Fibroblast of skin of right quadriceps (primary cell): ENCODE data around the gene ARMC9.
A peak's percentile ranks its signal among the peaks of the same experiment; 100 is the strongest.
"Not testable (repeated sequence)": the region's sequence is repeated elsewhere in the genome, so short reads cannot be mapped to it uniquely, and the experiment has no call there.

Experiments used
- DNase-seq: peaks from one replicate; pipeline ENCODE4 v3.0.0-alpha.2; 2013

ARMC9 gene

DNA sequence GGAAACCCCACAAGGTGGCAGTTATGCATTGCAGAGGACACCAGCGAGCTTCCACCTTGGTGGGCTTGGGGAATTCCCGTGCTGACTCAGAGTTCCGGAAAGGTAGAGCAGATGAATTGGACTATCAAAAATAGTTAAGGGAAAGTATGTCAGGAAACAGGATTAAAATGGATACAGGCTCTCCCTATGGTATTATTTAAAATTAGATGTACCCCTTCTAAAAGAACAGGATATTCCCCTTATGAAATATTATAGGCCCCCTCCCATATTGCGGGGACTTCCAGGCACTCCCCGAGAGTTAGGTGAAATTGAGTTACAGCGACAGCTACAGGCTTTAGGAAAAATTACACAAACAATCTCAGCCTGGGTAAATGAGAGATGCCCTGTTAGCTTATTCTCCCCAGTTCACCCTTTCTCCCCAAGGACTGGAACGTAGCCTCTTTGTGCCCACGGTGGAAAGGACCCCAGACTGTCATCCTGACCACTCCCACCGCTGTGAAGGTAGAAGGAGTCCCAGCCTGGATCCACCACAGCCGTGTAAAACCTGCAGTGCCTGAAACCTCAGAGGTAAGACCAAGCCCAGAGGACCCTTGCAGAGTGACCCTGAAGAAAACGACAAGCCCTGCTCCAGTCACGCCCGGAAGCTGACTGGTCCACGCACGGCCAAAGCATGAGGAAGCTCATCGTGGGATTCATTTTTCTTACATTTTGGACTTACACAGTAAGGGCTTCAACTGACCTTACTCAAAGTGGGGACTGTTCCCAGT is 207.4 kb downstream of the ARMC9 start:
- DNase-seq, result not testable (repeated sequence)

DNA sequence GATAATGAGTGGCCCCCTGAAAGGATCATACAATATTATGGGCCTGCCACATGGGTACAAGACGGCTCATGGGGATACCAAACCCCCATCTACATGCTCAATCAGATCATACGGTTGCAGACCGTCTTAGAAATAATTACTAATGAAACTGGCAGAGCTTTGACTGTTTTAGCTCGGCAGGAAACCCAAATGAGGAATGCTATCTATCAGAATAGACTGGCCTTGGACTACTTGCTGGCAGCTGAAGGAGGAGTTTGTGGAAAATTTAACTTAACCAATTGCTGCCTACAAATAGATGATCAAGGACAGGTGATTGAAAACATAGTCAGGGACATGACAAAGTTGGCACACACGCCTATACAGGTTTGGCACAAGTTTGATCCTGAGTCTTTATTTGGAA is 209.3 kb downstream of the ARMC9 start:
- DNase-seq, result not testable (repeated sequence)

DNA sequence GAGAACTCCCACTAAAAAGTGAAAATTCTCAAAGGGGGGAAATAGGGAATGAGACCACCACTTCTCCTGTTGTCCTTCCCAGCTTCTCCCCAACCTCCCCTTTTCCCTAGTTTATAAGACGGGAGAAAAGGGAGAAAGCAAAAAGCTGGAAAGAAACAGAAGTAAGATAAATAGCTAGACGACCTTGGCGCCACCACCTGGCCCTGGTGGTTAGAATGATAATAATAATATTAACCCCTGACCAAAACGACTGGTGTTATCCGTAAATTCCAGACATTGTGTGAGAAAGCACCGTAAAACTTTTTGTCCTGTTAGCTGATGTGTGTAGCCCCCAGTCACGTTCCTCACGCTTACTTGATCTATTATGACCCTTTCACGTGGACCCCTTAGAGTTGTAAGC is 209.9 kb downstream of the ARMC9 start:
- DNase-seq, result not testable (repeated sequence)

DNA sequence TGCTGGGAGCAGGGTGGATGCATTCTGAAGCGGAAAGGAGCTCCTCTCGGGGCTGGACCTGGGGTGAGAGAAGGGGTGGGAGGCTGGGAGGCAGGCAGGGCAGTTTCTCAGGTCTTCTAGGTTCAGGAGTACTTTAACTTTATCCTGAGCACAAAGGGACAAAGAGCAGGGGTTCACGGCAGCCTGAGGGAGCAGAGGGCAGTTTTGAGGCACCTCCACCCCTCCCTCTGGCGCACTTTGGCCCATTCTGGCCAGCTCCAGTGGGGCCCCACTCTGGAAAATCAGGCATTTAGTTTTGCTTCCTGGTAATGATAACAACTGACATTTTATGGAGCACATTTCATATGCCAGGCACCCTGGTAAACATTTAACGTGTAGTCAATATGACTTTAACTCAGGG is 211.3 kb downstream of the ARMC9 start:
- no peak for DNase-seq

DNA sequence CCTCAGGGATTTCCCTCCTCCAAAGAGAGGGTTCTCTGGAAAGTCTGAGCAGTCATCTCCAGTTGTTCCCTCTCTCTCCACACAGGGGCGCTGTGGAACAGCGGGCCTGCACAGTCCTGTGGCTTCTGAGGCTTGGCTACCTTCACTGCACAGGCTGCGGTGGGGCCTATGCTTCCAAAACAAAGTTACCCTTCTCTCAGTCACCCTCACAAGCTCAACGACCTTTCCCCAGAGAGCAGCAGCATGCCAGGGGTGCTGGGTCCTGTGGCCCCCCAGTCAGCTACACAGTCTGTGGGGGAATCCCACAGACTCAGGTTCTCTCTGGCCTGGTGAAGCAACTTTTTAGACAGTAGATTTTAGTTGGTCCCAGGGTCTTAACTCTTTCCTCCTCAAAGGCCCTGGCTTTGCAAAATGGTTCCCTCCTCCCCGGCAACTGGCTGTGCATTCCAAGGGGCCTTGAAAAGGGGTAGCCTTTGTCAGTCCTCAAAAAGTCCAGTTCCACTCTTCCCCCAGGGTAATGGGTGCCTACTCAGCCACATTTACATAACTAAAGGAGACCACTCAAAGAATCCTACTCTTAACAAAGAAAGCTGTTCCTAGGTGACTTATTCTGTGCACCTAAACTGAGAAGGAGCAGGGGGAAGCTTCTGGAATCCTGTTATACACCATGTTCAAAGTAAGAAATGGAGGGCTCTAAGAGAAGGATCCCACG is 212.0 kb downstream of the ARMC9 start:
- DNase-seq, result no peak

DNA sequence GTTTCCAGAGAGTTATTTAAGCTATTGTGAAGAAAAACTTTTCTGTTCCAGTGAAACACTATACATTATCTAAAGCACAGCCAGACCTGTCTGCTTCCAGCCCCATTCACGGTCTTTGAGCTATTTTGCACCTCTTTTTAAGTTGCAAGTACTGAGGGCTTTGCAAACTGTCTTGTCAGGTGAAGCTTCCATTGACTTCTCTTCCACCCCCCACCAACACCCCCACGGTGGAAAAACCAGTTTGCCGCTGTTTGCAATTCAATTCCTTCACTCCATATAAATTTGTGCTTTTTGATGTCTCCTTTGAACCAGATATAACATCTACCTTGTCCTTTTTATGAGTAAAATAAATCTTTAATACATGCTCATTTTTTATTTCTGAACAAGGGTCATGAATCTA is 212.8 kb downstream of the ARMC9 start:
- no peak for DNase-seq

DNA sequence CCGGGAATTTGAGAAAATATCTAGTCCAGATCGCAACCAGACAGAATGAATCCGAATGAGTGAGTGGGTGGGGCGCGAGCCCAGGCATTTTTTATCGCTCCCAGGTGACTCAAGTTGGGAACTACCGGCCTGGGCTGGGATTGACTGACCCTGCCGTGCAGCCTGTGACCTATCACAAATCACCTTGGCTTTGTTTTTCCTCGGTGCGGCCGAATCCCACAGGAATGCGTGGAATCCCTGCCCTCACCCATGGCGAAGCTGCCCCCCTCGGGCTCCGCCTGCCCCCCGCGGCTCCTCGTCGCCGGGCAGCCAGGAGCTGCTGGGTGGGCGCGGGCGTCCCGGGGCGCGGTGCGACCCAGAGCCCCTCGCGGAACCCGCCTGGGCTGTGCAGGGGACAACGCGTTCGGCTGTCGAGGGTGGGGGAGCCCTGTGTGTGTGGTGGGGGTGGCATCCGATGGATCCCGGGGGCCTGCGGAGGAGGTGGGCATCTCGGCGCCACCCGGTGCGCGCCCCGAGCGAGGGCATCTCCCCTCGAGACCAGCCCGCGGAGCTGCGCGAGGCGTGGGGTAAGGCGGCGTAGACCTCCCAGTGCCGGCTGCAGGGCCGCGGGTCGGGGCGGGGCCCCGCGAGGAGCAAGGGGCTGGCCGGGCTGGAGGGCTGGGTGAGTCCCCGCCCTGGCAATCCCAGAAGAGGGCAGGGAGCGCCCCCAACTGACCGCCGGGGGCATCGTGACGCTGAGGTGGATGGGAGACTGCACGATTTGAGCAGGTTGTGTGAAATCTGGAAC is 213.6 kb downstream of the ARMC9 start:
- DNase-seq, result peak; percentile 80

DNA sequence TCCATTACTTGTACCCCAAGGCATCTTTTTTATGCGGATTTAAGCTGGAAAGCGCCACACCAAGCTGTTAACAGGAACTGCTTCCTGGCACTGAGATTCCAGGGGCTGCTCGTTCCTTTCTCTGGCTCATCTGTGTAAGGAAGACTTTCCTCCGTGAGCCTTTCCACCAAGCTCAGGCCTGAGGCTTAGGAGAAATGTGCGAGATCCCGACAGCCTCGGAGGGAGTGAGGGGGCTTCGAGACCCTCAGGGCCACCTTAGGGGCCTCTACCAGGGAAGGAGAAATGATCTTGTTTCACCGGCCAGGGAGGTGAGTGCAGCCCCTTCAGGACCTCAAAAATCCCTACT is 214.2 kb downstream of the ARMC9 start:
- DNase-seq, result no peak

DNA sequence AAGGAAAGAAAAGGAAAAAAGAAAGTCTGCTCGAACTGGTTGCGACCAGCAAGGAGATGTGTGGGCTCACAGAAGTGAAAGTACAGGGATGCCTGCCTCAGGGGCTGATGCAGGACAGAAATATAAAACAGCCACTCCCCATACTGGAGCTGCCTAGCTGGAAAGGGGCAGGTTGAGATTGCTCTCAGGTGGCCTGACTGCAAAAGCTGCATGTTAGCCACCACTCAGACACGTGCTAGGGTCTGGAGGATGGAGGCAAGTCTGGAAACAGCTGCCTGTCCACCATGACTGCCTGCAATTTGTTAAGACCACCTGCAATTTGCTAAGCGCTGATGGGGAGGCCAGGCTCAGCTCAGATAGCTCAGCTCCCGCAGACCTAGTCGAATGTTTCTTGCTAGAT is 215.0 kb downstream of the ARMC9 start:
- no peak for DNase-seq

DNA sequence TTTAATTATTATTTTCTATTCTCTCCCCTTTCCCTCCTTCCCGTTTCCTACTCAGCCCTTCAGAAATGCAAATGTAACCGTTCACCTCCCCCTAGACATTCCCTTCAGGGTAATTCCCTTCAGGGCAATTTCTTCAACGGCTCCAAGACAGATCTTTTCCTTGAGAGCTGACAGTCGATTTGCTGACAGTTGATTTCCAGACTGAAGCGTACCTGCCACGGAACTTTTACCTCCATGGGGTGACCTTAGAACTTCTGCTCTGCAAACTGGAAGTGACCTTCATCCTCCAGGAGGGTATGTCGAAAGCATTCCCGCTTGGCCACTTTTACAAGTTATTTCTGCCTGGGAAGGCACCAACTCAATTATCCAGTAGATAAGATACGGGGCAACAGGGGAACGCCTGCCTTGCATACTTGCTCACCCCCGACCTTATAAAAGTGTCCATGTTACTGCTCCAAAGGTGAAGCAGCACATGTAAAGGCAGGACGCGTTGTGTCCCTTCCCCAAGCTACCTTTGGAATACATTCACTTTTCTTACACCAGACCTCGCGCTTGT is 215.6 kb downstream of the ARMC9 start:
- no peak for DNase-seq

DNA sequence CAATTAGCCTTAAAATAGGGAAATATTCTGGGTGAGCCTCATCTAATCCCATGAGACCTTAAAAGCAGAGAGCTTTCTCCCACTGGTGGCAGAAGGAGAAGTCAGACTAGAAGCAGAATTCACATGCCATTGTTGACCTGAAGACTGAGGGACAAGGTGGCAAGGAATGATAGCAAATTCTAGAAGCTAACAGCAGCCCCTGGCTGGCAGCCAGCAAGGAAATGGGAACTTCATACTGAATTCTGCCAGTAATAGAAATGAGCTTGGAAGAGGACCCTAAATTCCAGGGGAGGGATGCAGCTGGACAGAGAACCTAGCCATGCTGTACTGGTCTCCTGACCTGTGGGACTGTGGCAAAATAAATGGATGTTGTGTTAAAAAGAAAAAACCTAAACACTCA is 216.6 kb downstream of the ARMC9 start:
- DNase-seq, result no peak

DNA sequence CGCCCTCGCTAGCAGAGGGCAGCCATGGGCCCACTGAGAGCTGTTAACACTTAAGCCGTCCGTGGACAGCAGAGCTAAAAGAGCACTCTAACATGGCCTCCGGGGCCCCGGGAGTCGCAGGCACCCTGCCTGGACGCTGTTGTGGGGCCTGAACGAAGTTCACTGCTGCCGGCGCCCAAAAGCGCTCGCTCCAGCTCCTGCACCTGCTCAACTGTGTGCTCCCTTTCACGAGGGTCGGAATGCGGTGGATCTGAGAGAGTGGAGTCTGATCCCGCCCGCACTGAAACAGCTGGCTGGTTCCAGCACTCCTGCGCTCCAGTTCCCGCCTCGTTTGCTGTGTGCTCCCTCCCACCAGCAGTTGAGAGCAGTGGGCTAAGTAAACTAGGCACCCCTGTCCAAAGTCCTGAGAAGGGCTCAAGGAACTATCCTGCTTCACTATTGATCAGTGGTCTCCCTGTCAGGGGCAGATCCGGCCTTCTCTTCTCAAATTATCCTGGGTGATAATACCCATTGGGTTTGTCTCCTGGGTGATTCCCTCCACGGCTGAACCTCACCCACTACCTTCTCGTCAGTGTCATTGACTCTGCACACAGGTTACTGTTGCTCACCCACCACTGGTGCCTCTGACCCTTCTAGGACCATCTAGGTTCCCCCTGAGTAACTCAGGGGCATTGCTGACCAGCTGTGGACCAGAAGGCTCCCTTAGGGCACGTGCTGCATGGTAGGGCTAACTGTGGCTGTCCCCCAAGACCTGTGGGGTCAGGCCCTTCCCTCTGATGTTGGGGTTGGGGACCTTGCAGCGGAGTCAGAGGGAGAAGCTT is 220.6 kb downstream of the ARMC9 start:
- no peak for DNase-seq

DNA sequence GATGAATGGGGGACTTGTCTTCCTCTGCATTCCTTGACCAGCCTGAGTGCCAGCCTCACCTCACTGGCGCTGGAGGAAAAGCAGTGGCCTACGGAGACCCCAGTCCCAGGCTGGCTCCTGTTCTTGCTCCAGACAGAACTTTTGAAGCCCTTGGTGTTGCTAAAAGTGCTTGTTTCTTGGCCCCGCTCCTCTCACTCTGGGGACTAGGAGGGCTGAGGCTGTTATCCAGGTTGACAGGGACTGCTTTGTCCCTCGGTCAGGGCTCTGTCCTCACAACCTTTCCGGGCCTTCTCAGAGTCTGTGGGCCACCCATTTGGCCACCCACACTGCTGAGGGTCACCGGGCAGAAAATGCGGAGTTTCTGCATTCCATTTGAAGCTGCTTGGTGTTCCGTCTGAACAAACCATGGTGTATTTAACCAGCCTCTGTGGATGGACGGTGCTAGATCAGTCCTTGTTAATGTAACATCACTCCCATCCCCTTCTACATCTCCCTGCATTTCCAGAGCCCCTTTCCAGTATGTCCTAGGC is 222.7 kb downstream of the ARMC9 start:
- no peak for DNase-seq

DNA sequence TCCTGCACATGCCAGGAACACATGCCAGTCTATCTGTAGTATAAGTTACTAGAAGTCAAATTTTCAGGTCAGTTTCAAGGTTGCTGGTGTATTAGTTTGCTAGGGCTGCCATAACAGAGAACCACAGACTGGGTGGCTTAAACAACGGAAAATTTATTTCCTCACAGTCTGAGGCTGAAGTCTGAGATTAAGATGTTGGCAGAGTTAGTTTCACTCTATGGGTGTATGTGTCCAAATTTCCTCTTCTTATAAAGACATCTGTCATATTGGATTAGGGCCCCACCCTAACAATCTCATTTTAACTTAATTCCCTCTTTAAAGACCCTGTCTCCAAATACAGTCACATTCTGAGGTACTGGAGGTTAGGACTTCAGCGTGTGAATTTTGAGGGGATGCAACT is 223.6 kb downstream of the ARMC9 start:
- DNase-seq, result no peak

DNA sequence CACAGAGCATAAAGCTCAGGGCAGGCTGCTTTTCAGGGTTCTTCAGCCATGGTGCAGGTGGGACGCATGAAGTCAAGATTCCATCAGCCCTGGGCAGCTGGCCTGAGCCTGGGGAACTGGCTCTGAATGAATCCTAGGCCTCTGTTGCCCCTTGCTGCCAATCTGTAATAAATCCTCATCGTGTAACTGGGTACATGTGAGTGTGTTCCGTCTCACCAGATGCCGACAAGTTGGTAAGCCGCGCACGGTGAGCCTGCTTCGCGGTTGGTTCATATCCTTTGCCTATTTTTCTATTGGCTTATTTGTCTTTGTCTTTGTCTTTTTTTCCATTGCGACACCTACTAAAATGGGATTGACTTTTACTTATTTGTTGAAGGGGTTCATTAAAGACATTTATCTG is 224.7 kb downstream of the ARMC9 start:
- DNase-seq, result no peak
